ENCODE results near the gene CCT5.

The CCT5 gene

GRCh38 chr5:10304932-10305331 is 54.9 kb downstream of the CCT5 start:
- Histone ChIP-seq H3K9ac (ENCODE audit: low read length) (no peak overlapping the region), H3K79me2 (ENCODE audit: insufficient read depth, low read length) (no peaks in the 10 kb centered on the region), H4K20me1 (ENCODE audit: insufficient read depth, low read length) (no peaks in the 10 kb centered on the region), H3K27ac (ENCODE audit: low read depth, low read length, poor library complexity, severe bottlenecking) (no peak overlapping the region), H3K9me3 (ENCODE audit: low read length) (no peaks in the 10 kb centered on the region), H3F3A (ENCODE audit: insufficient read depth, low read length) (no peaks in the 10 kb centered on the region), H3K36me3 (ENCODE audit: insufficient read depth, low read length) (no peaks in the 10 kb centered on the region), H3K27me3 (ENCODE audit: insufficient read depth, low read length) (peaks cover 5% of the 10 kb centered on the region; the same call in 1 of the 2 replicates), H3K4me1 (ENCODE audit: insufficient read depth, low read length, severe bottlenecking) (peaks cover 7% of the 10 kb centered on the region), H3K9me2 (ENCODE audit: low read depth, low read length) (no peaks in the 10 kb centered on the region), H2AFZ (ENCODE audit: low read length) (no peak overlapping the region), H3K4me3 (ENCODE audit: low read depth, low read length, poor library complexity, severe bottlenecking) (no peak overlapping the region), H3K4me2 (ENCODE audit: low read length) (no peak overlapping the region)
- TF ChIP-seq EZH2 (IDR thresholded peaks at IDR 0.05; ENCODE audit: borderline replicate concordance, low read length) (no peak), CTCF (IDR thresholded peaks at IDR 0.05; ENCODE audit: low read length) (peak; percentile 17; the same call in 1 of the 2 replicates)

- H3K4me1 ChIP-seq (ENCODE audit: insufficient read depth, low read length, severe bottlenecking), result peaks cover 7% of the 10 kb centered on the region
- no peak overlapping the region for H3K4me2 ChIP-seq (ENCODE audit: low read length)
- no peak overlapping the region for H3K9ac ChIP-seq (ENCODE audit: low read length)
- no peak for TF ChIP-seq EZH2 (IDR thresholded peaks at IDR 0.05; ENCODE audit: borderline replicate concordance, low read length)
- no peak for TF ChIP-seq CTCF (IDR thresholded peaks at IDR 0.05; ENCODE audit: low read length)
- no peaks in the 10 kb centered on the region for H3K9me3 ChIP-seq (ENCODE audit: low read length)
- H2AFZ ChIP-seq (ENCODE audit: low read length), result no peak overlapping the region
- no peaks in the 10 kb centered on the region for H3K36me3 ChIP-seq (ENCODE audit: insufficient read depth, low read length)
- no peak overlapping the region for H3K27ac ChIP-seq (ENCODE audit: low read depth, low read length, poor library complexity, severe bottlenecking)
- no peaks in the 10 kb centered on the region for H3F3A ChIP-seq (ENCODE audit: insufficient read depth, low read length)
- no peak overlapping the region for H3K4me3 ChIP-seq (ENCODE audit: low read depth, low read length, poor library complexity, severe bottlenecking)
- H3K79me2 ChIP-seq (ENCODE audit: insufficient read depth, low read length), result no peaks in the 10 kb centered on the region
- peaks cover 5% of the 10 kb centered on the region; the same call in 1 of the 2 replicates for H3K27me3 ChIP-seq (ENCODE audit: insufficient read depth, low read length)
- H4K20me1 ChIP-seq (ENCODE audit: insufficient read depth, low read length), result no peaks in the 10 kb centered on the region
- H3K9me2 ChIP-seq (ENCODE audit: low read depth, low read length), result no peaks in the 10 kb centered on the region
Observed at GRCh38 chr5:10306114-10306513, 56.0 kb downstream of the CCT5 start.

- Histone ChIP-seq H3K9me3 (ENCODE audit: low read length) (no peaks in the 10 kb centered on the region), H3K9me2 (ENCODE audit: low read depth, low read length) (no peaks in the 10 kb centered on the region), H3K9ac (ENCODE audit: low read length) (no peak overlapping the region), H3K27ac (ENCODE audit: low read depth, low read length, poor library complexity, severe bottlenecking) (no peak overlapping the region), H4K20me1 (ENCODE audit: insufficient read depth, low read length) (no peaks in the 10 kb centered on the region), H3F3A (ENCODE audit: insufficient read depth, low read length) (no peaks in the 10 kb centered on the region), H3K79me2 (ENCODE audit: insufficient read depth, low read length) (no peaks in the 10 kb centered on the region), H3K4me1 (ENCODE audit: insufficient read depth, low read length, severe bottlenecking) (peaks cover 7% of the 10 kb centered on the region), H3K4me2 (ENCODE audit: low read length) (no peak overlapping the region), H3K27me3 (ENCODE audit: insufficient read depth, low read length) (peaks cover 5% of the 10 kb centered on the region; the same call in 1 of the 2 replicates), H2AFZ (ENCODE audit: low read length) (no peak overlapping the region), H3K4me3 (ENCODE audit: low read depth, low read length, poor library complexity, severe bottlenecking) (no peak overlapping the region), H3K36me3 (ENCODE audit: insufficient read depth, low read length) (no peaks in the 10 kb centered on the region)
- TF ChIP-seq CTCF (IDR thresholded peaks at IDR 0.05; ENCODE audit: low read length) (no peak), EZH2 (IDR thresholded peaks at IDR 0.05; ENCODE audit: borderline replicate concordance, low read length) (no peak)
Observed at GRCh38 chr5:10306806-10307205, 56.7 kb downstream of the CCT5 start.

Data from OCI-LY1 (cell line).